Measurements from ENCODE around the gene GLS.

DNA sequence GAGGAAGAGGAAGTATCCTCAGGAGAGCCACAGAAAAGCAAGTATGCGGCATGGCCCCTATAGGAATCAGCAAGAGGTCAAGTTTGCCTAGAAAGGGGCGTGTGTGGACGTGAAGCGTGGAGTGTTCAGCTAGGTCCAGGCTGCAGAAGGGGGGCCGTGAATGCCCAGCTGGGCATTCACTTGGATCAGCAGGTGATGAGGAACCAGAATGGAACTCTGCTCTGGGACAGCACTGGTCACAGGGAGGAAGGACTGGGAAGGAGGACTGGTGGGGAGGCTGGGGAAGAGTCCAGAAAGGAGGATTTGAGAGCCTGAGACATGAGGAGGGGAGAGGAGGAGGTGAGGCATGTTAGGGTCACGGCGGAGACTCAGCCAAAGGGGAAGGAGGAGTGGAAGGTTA is 113.5 kb downstream of the GLS start:
- TF ChIP-seq CTCF (IDR thresholded peaks at IDR 0.05) (no peak), POLR2A (IDR thresholded peaks at IDR 0.05) (no peak), POLR2AphosphoS5 (IDR thresholded peaks at IDR 0.05) (no peak)
